Endometrial microvascular endothelial cells (primary cell): Measurements from ENCODE around the gene PRAME. TPM values are rescaled to one million over a fixed set of nuclear protein-coding genes. Genes with fewer than 3 reads are reported as not detected.
"Not testable (repeated sequence)": the region's sequence is repeated elsewhere in the genome, so short reads cannot be mapped to it uniquely, and the experiment has no call there.

Source experiments
- in situ Hi-C: cut with HindIII; loops from 2 replicates; pipeline ENCODE4 v1.10.0; 2017; ENCODE audit warnings: low sequenced_read_pairs, low pct_unique_long_range_greater_than_20kb; ENCODE audit errors: inconsistent ontology term
- total RNA-seq: library from RNA; depleted of rRNA; stranded (reverse); fragments of >200 nt; gene quantifications from one replicate; pipeline ENCODE4 v1.2.3, GENCODE V29; 2015; ENCODE audit errors: inconsistent ontology term

The PRAME gene
- total RNA-seq, 1 donor from 2014 or later: not detected

GRCh38 chr22:22532547-22533071 is 26.5 kb downstream of the PRAME start:
- in situ Hi-C loops: not testable (repeated sequence)

DNA sequence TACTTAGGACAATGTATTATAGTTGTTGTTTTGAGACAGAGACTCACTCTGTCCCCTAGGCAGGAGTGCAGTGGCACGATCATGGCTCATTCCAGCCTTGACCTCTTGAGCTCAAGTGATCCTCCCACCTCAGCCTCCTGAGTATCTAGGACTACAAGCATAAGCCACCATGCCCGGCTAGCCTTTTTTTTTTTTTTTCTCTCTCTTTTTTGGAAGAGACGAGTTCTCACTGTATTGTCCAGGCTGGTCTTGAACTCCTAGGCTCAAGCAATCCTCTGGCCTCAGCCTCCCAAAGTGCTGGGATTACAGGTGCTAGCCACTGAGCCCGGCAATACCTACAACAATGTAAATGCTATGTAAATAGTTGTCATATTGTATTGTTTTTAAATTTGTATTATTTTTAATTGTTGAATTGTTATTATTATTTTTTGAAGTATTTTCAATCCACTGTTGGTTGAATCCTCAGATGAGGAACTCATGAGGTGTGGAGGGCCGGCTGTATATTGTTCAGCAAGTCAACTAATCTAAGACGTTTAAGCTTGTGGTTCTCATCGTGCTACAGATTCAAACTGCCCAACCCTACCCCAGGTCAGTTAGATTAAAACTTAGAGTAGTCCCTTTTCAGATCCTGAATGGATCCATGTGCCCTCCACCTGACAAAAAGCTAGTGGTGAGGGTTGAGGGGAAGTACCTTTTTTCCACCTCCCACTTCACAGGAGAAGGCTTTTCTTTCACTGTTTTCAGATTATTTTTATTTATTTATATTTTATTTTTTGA is 27.1 kb downstream of the PRAME start:
- in situ Hi-C loops: no loop called here

GRCh38 chr22:22528780-22529179 is 30.3 kb downstream of the PRAME start:
- in situ Hi-C loops: no loop called here

DNA sequence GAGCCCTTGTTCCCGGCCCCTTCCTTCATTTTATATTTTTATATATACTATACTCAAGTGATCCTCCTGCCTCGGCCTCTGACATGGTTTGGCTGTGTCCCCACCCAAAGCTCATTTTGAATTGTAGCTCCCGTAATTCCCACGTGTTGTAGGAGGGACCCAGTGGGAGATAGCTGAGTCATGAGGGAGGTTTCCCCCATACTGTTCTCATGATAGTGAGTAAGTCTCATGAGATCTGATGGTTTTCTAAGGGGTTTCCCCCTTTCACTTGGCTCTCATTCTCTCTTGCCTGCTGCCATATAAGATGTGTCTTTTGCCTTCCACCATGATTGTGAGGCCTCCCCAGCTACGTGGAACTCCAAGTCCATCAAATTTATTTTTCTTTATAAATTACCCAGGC is 31.8 kb downstream of the PRAME start:
- in situ Hi-C loops: no loop called here

- in situ Hi-C loops: no loop called here
Measured at GRCh38 chr22:22526125-22526912, 32.7 kb downstream of the PRAME start.

DNA sequence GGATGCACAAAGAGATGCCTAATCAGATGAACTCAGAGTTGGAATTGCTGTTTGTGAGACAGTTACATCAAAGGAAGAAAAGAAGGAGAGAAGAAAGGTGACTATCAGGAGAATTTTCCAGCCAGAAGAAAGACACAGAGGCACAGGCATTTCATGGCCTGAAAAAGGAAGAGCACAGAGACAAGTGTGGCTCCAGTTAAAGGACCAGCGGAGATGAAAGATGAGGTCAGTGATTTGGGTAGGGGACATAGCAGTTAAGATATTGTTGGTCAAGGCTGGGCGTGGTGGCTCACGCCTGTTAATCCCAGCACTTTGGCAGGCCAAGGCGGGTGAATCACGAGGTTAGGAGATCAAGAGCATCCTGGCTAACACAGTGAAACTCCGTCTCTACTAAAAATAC is 35.6 kb downstream of the PRAME start:
- in situ Hi-C loops: no loop called here

DNA sequence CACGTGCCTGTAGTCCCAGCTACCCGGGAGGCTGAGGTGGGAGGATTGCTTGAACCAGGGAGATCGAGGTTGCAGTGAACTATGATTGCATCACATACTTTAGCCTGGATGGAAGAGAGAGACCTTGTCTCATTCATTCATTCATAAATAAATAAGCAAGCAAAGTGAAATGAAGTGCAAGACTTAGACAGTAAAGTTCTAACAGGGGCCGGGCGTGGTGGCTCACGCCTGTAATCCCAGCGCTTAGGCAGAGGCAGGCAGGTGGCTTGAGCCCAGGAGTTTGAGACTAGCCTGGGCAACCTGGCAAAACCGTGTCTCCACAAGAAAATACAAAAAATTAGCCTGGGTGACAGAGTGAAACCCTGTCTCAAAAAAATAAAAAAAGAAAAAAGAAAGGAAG is 37.4 kb downstream of the PRAME start:
- in situ Hi-C loops: no loop called here

- in situ Hi-C loops: no loop called here
Measured at GRCh38 chr22:22520667-22521602, 38.1 kb downstream of the PRAME start.

GRCh38 chr22:22520020-22520656 is 38.9 kb downstream of the PRAME start, which contains the start of gene ZNF280A:
Gene ZNF280A, minus strand, starts transcription at chr22:22520270. Its CDS starts 4,640 bp downstream, at chr22:22515630.
- in situ Hi-C loops: no loop called here

DNA sequence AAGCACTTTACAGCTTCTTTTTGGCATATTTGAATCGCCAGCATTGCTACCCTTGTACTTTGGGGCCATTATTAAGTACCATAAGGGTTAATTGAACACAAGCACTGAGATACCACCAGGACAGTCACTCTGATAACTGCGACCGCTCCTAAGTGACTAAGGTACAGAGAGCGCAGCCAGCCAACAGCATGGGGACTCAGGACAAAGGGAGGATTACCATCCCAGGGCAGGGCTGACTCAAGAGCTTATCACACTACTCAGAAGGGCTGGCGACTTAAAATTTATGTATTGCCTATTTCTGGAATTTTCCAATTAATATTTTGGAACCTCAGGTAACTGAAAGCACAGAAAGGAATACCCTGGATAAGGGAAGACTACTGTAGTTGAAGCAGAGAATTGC is 39.5 kb downstream of the PRAME start:
- in situ Hi-C loops: no loop called here

GRCh38 chr22:22516992-22517391 is 42.1 kb downstream of the PRAME start:
- in situ Hi-C loops: no loop called here

DNA sequence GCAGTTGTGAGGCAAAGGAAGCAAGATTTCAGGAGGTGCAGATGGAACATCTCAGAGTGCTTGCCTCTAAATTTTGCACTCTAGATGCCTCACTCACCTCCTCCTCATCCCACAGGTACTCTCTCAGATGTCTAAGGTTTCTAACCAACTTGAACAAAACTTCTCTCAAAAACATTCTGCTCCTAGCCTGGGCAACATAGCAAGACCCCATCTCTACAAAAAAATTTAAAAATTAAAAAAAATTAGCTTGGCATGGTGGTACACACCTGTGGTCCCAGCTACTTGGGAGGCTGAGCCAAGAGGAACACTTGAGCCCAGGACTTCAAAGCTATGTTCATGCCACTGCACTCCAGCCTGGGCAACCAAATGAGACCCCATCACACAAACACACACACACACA is 43.2 kb downstream of the PRAME start:
- in situ Hi-C loops: no loop called here

- in situ Hi-C loops: not testable (repeated sequence)
Measured at GRCh38 chr22:22514431-22514830, 44.6 kb downstream of the PRAME start.

- in situ Hi-C loops: no loop called here
Measured at GRCh38 chr22:22513619-22514018, 45.4 kb downstream of the PRAME start.

DNA sequence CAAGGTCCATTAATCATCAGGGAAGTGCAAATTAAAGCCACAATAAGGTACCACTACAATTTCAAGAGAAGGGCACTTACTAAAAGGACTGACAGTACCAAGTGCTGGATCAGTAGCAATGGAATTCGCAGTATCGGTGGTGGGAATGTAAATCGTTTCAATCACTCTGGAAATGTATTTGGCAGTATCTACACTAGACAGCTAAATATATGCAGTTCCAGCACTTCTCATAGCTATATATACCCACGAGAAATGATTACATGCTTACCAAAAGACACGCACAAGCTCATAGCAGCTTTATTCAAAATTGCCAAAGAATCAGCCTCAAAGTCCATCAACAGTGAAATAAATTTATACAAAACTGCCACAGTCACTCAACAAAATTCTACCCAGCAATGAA is 46.1 kb downstream of the PRAME start:
- in situ Hi-C loops: no loop called here

GRCh38 chr22:22510833-22511232 is 48.2 kb downstream of the PRAME start:
- in situ Hi-C loops: not testable (repeated sequence)

DNA sequence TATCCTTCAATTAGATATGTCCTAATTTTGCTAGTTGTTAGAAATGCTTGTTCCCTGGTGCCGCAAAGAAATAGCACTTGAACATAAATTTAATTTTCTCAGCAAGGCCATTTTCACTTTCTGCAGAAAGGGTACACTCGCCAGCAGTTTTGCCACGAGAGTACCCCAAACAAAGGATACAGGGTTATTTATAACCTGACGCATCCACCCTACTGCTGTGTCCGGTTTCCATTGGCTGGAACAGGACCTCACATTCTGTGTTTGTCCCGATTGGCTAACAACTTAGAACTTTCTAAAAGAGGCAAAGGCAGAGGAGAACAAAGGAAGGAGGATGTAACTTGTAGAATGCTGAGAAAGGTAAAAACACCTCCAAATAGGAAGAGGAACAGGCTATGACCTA is 49.2 kb downstream of the PRAME start:
- in situ Hi-C loops: not testable (repeated sequence)
